Measurements from ENCODE around the gene GARNL3. TPM values are rescaled to one million over a fixed set of nuclear protein-coding genes. Genes with fewer than 3 reads are reported as not detected.
A peak's percentile ranks its signal among the peaks of the same experiment; 100 is the strongest.

Gene GARNL3
- total and polyA plus RNA-seq, 2 experiments from 2014 or later: 8.7 to 21.9 TPM

DNA sequence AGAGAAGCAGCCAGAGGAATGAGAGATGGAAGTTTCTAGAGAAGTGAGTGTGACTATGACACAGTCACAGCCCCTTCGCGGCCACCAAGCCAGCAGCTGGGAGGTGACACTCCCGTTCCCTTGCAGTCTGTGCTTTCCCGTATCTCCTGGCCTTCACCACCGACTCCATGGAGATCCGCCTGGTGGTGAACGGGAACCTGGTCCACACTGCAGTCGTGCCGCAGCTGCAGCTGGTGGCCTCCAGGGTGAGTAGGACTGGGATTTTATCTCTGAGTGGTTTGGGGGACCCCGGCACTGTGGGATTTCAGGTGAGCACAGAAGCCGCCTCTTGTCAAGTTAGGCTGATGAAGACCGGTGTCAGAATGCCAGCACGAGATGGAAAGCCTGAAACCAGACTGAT lies 120.3 kb downstream of the GARNL3 start (continued):
- TF ChIP-seq, protein P1, sequence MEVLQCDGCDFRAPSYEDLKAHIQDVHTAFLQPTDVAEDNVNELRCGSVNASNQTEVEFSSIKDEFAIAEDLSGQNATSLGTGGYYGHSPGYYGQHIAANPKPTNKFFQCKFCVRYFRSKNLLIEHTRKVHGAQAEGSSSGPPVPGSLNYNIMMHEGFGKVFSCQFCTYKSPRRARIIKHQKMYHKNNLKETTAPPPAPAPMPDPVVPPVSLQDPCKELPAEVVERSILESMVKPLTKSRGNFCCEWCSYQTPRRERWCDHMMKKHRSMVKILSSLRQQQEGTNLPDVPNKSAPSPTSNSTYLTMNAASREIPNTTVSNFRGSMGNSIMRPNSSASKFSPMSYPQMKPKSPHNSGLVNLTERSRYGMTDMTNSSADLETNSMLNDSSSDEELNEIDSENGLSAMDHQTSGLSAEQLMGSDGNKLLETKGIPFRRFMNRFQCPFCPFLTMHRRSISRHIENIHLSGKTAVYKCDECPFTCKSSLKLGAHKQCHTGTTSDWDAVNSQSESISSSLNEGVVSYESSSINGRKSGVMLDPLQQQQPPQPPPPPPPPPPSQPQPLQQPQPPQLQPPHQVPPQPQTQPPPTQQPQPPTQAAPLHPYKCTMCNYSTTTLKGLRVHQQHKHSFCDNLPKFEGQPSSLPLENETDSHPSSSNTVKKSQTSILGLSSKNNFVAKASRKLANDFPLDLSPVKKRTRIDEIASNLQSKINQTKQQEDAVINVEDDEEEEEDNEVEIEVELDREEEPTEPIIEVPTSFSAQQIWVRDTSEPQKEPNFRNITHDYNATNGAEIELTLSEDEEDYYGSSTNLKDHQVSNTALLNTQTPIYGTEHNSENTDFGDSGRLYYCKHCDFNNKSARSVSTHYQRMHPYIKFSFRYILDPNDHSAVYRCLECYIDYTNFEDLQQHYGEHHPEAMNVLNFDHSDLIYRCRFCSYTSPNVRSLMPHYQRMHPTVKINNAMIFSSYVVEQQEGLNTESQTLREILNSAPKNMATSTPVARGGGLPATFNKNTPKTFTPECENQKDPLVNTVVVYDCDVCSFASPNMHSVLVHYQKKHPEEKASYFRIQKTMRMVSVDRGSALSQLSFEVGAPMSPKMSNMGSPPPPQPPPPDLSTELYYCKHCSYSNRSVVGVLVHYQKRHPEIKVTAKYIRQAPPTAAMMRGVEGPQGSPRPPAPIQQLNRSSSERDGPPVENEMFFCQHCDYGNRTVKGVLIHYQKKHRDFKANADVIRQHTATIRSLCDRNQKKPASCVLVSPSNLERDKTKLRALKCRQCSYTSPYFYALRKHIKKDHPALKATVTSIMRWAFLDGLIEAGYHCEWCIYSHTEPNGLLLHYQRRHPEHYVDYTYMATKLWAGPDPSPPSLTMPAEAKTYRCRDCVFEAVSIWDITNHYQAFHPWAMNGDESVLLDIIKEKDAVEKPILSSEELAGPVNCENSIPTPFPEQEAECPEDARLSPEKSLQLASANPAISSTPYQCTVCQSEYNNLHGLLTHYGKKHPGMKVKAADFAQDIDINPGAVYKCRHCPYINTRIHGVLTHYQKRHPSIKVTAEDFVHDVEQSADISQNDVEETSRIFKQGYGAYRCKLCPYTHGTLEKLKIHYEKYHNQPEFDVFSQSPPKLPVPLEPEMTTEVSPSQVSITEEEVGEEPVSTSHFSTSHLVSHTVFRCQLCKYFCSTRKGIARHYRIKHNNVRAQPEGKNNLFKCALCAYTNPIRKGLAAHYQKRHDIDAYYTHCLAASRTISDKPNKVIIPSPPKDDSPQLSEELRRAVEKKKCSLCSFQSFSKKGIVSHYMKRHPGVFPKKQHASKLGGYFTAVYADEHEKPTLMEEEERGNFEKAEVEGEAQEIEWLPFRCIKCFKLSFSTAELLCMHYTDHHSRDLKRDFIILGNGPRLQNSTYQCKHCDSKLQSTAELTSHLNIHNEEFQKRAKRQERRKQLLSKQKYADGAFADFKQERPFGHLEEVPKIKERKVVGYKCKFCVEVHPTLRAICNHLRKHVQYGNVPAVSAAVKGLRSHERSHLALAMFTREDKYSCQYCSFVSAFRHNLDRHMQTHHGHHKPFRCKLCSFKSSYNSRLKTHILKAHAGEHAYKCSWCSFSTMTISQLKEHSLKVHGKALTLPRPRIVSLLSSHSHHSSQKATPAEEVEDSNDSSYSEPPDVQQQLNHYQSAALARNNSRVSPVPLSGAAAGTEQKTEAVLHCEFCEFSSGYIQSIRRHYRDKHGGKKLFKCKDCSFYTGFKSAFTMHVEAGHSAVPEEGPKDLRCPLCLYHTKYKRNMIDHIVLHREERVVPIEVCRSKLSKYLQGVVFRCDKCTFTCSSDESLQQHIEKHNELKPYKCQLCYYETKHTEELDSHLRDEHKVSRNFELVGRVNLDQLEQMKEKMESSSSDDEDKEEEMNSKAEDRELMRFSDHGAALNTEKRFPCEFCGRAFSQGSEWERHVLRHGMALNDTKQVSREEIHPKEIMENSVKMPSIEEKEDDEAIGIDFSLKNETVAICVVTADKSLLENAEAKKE (CRISPR knock-in tag; IDR thresholded peaks at IDR 0.05): peak; percentile 66; the same call in 1 of the 2 replicates
- TF ChIP-seq, protein P2, sequence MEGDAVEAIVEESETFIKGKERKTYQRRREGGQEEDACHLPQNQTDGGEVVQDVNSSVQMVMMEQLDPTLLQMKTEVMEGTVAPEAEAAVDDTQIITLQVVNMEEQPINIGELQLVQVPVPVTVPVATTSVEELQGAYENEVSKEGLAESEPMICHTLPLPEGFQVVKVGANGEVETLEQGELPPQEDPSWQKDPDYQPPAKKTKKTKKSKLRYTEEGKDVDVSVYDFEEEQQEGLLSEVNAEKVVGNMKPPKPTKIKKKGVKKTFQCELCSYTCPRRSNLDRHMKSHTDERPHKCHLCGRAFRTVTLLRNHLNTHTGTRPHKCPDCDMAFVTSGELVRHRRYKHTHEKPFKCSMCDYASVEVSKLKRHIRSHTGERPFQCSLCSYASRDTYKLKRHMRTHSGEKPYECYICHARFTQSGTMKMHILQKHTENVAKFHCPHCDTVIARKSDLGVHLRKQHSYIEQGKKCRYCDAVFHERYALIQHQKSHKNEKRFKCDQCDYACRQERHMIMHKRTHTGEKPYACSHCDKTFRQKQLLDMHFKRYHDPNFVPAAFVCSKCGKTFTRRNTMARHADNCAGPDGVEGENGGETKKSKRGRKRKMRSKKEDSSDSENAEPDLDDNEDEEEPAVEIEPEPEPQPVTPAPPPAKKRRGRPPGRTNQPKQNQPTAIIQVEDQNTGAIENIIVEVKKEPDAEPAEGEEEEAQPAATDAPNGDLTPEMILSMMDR (conservative IDR thresholded peaks at IDR 0.05; ENCODE audit: low read depth in 2 of 2): peak; percentile 35 to 39; a peak in 3 of 4 replicates
- TF ChIP-seq NANOG (IDR thresholded peaks at IDR 0.05; ENCODE audit: borderline replicate concordance): no peak

- Mint-ChIP-seq H3K36me3 (ENCODE audit: low read depth) (no peaks in the 10 kb centered on the region), H3K4me1 (peaks cover 11% of the 10 kb centered on the region), H3K27me3 (ENCODE audit: insufficient read depth, low read depth, poor library complexity) (peaks cover 8% of the 10 kb centered on the region), H3K4me3 (no peak overlapping the region), H3K9me3 (no peaks in the 10 kb centered on the region; the same call in 2 of the 3 replicates), H3K27ac (no peak overlapping the region)
- ATAC-seq: no peak
- DNase-seq (ENCODE audit: low spot score): no peak
- no peak overlapping the region for H3K4me3 ChIP-seq
- no peaks in the 10 kb centered on the region for H3K36me3 ChIP-seq (ENCODE audit: insufficient read depth)
- no peaks in the 10 kb centered on the region; the same call in 1 of the 2 replicates for H4K20me1 ChIP-seq (replicated peaks; ENCODE audit: insufficient read depth)
- H3K27ac ChIP-seq (ENCODE audit: low read depth): no peak overlapping the region
- H3K9me2 ChIP-seq (ENCODE audit: insufficient read depth): no peaks in the 10 kb centered on the region
- no peaks in the 10 kb centered on the region for H3K79me2 ChIP-seq (replicated peaks; ENCODE audit: insufficient read depth)
- H3K27me3 ChIP-seq (ENCODE audit: insufficient read depth): no peaks in the 10 kb centered on the region
- no peaks in the 10 kb centered on the region; the same call in 1 of the 2 replicates for H3K4me1 ChIP-seq (ENCODE audit: insufficient read depth)
- H2AFZ ChIP-seq: no peak overlapping the region
- H3F3A ChIP-seq (replicated peaks; ENCODE audit: low read depth): 0 out of 2 replicates have a peak, but pooled peaks cover 2% of the 10 kb centered on the region
- H3K4me2 ChIP-seq: no peak overlapping the region
- TF ChIP-seq, protein P3, sequence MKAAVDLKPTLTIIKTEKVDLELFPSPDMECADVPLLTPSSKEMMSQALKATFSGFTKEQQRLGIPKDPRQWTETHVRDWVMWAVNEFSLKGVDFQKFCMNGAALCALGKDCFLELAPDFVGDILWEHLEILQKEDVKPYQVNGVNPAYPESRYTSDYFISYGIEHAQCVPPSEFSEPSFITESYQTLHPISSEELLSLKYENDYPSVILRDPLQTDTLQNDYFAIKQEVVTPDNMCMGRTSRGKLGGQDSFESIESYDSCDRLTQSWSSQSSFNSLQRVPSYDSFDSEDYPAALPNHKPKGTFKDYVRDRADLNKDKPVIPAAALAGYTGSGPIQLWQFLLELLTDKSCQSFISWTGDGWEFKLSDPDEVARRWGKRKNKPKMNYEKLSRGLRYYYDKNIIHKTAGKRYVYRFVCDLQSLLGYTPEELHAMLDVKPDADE (IDR thresholded peaks at IDR 0.05): no peak
- TF ChIP-seq NANOG (IDR thresholded peaks at IDR 0.05; ENCODE audit: borderline replicate concordance) (no peak), STAT1 (IDR thresholded peaks at IDR 0.05; ENCODE audit: unreplicated experiment) (no peak)
- TF ChIP-seq, protein P2 (conservative IDR thresholded peaks at IDR 0.05; ENCODE audit: low read depth in 2 of 2): no peak
Observed at GRCh38 chr9:127386249-127386648, 121.7 kb downstream of the GARNL3 start.
